Measurements from ENCODE around the gene SLC29A3. TPM values are rescaled to one million over a fixed set of nuclear protein-coding genes. Genes with fewer than 3 reads are reported as not detected.
A peak's percentile ranks its signal among the peaks of the same experiment; 100 is the strongest.

The SLC29A3 gene
- total RNA-seq, 1 experiment from 2014 or later: 7.6 TPM

- Histone ChIP-seq H3K36me3 (ENCODE audit: control insufficient read depth, insufficient read depth, low read length) (no peaks in the 10 kb centered on the region), H3K9me3 (ENCODE audit: control insufficient read depth, insufficient read depth, low read depth, low read length) (no peaks in the 10 kb centered on the region), H3K4me1 (ENCODE audit: control insufficient read depth, insufficient read depth, low read length) (0 out of 2 replicates have a peak, but pooled peaks cover 5% of the 10 kb centered on the region), H3K27ac (ENCODE audit: low read length) (no peak overlapping the region; the same call in 1 of the 2 replicates), H3K4me3 (ENCODE audit: low read depth in 2 of 2, low read length in 2 of 2) (peak overlapping the region; percentile 53 to 62), H3K27me3 (ENCODE audit: control insufficient read depth, insufficient read depth, low read length) (peaks cover 12% of the 10 kb centered on the region)
- ChIA-PET POLR2A (no interaction called here), CTCF (interaction anchor here (0.6 to 3.3 kb wide), 20 partner anchors 9 to 376 kb away, joined by 3 to 12 read pairs (median 4); no protein-coding TSS in a partner anchor)
- TF ChIP-seq REST (IDR thresholded peaks at IDR 0.05; ENCODE audit: insufficient read depth in 1 of 2, low read depth in 2 of 2, low read length in 1 of 2) (no peak), POLR2AphosphoS5 (IDR thresholded peaks at IDR 0.05; ENCODE audit: low read depth, low read length) (no peak), CTCF (IDR thresholded peaks at IDR 0.05) (peak; percentile 92), SIN3A (IDR thresholded peaks at IDR 0.05; ENCODE audit: borderline replicate concordance, insufficient read depth, low read depth, low read length) (0 out of 2 replicates have a peak, but pooled peaks have one; percentile 37)
- ATAC-seq (peak; percentile 95), DNase-seq (ENCODE audit: low read depth, low spot score) (no peak)
- intact Hi-C loops (cut with micrococcal nuclease; ENCODE audit: unreplicated experiment) (loop anchor here (2.0 kb wide), 1 partner anchor 173 kb away; no protein-coding TSS in a partner anchor), in situ Hi-C loops (cut with HindIII; ENCODE audit: low pct_unique_long_range_greater_than_20kb, low sequenced_read_pairs) (no loop called here)
- BruUV-seq (replicated peaks): no TSS peak
Measured at GRCh38 chr10:71396084-71396710, 77.1 kb downstream of the SLC29A3 start.

- intact Hi-C loops (cut with micrococcal nuclease; ENCODE audit: unreplicated experiment): loop anchor here (2.0 kb wide), 1 partner anchor 172 kb away; no protein-coding TSS in a partner anchor
Measured at GRCh38 chr10:71396711-71397295, 77.7 kb downstream of the SLC29A3 start, which contains the start of gene CDH23. TSS of gene CDH23 (plus strand) at chr10:71396920. CDS start at chr10:71439832, 42,912 bp downstream.

More at GRCh38 chr10:71396711-71397295, 77.7 kb downstream of the SLC29A3 start, which contains the start of gene CDH23:
- Histone ChIP-seq H3K27me3 (ENCODE audit: control insufficient read depth, insufficient read depth, low read length) (peaks cover 12% of the 10 kb centered on the region), H3K36me3 (ENCODE audit: control insufficient read depth, insufficient read depth, low read length) (no peaks in the 10 kb centered on the region), H3K4me3 (ENCODE audit: low read depth in 2 of 2, low read length in 2 of 2) (peak within 1 kb of the TSS; percentile 53 to 62), H3K4me1 (ENCODE audit: control insufficient read depth, insufficient read depth, low read length) (0 out of 2 replicates have a peak, but pooled peaks cover 5% of the 10 kb centered on the region), H3K9me3 (ENCODE audit: control insufficient read depth, insufficient read depth, low read depth, low read length) (no peaks in the 10 kb centered on the region), H3K27ac (ENCODE audit: low read length) (no peak within 1 kb of the TSS; the same call in 1 of the 2 replicates)
- no TSS peak for BruUV-seq (replicated peaks)
- DNase-seq (ENCODE audit: low read depth, low spot score) (no peak), ATAC-seq (peak; percentile 84)
- ChIA-PET POLR2A (interaction anchor here (0.6 kb wide), 1 partner anchor 474 kb away, joined by 3 read pairs; no protein-coding TSS in a partner anchor), CTCF (interaction anchor here (0.6 to 3.3 kb wide), 13 partner anchors 60 to 376 kb away, joined by 3 to 12 read pairs (median 4); no protein-coding TSS in a partner anchor)
- in situ Hi-C loops (cut with HindIII; ENCODE audit: low pct_unique_long_range_greater_than_20kb, low sequenced_read_pairs): no loop called here
- no peak for TF ChIP-seq REST (IDR thresholded peaks at IDR 0.05; ENCODE audit: insufficient read depth in 1 of 2, low read depth in 2 of 2, low read length in 1 of 2)
- no peak for TF ChIP-seq TCF7L2 (IDR thresholded peaks at IDR 0.05; ENCODE audit: low read depth, low read length)
- no peak for TF ChIP-seq POLR2AphosphoS5 (IDR thresholded peaks at IDR 0.05; ENCODE audit: low read depth, low read length)
- no peak for TF ChIP-seq CTCF (IDR thresholded peaks at IDR 0.05)
- no peak for TF ChIP-seq SIN3A (IDR thresholded peaks at IDR 0.05; ENCODE audit: borderline replicate concordance, insufficient read depth, low read depth, low read length)

Data from Panc1 (cell line).